SK-N-SH (cell line): Measurements from ENCODE around the gene SCGN.

Experiments
- ELF1 ChIP-seq: IDR thresholded peaks from 2 replicates; pipeline ENCODE4 v1.4.0; 2012
- EZH2phosphoT487 ChIP-seq: fragments of 200-600 bp; sonication (generic); IDR thresholded peaks from 2 replicates; pipeline ENCODE4 v1.6.1; 2017; ENCODE audit warnings: low read depth, mixed run types, mild to moderate bottlenecking, antibody characterized with exemption, moderate library complexity, borderline replicate concordance
- FOXJ3 ChIP-seq: sonication (generic); formaldehyde crosslinking; IDR thresholded peaks from 2 replicates; pipeline ENCODE4 v1.5.1; 2020; ENCODE audit warnings: mild to moderate bottlenecking, missing genetic modification reagents
- IRF3 ChIP-seq: fragments of 150-350 bp; IDR thresholded peaks from 2 replicates; pipeline ENCODE4 v1.6.1; 2016; ENCODE audit warnings: mild to moderate bottlenecking, low read depth, low read length
- MAX ChIP-seq: IDR thresholded peaks from 2 replicates; pipeline ENCODE4 v1.4.0; 2012; ENCODE audit warnings: low read depth
- MXI1 ChIP-seq: IDR thresholded peaks from 2 replicates; pipeline ENCODE4 v1.6.1; 2012; ENCODE audit warnings: mild to moderate bottlenecking, low read depth, low read length, improper control_type of control experiment
- NFIC ChIP-seq: IDR thresholded peaks from 2 replicates; pipeline ENCODE4 v1.4.0; 2012; ENCODE audit warnings: borderline replicate concordance
- NRF1 ChIP-seq: IDR thresholded peaks from 2 replicates; pipeline ENCODE4 v1.6.1; 2012; ENCODE audit warnings: low read depth, mild to moderate bottlenecking, low read length
- POLR2AphosphoS5 ChIP-seq: IDR thresholded peaks from 2 replicates; pipeline ENCODE4 v1.6.1; 2012; ENCODE audit warnings: low read depth, low read length
- RFX5 ChIP-seq: IDR thresholded peaks from 2 replicates; pipeline ENCODE4 v1.6.1; 2012; ENCODE audit warnings: mild to moderate bottlenecking, improper control_type of control experiment, low read length
- SIN3A ChIP-seq: IDR thresholded peaks from 2 replicates; pipeline ENCODE4 v1.6.1; 2012; ENCODE audit warnings: low read depth, mild to moderate bottlenecking, low read length, moderate library complexity, borderline replicate concordance
- TF ChIP-seq, protein P1 (sequence below): fragments of 200-600 bp; sonication (generic); IDR thresholded peaks from 2 replicates; pipeline ENCODE4 v1.6.1; 2017; ENCODE audit warnings: antibody characterized with exemption, mild to moderate bottlenecking, moderate library complexity
- TF ChIP-seq, protein P2 (sequence below): IDR thresholded peaks from 2 replicates; pipeline ENCODE4 v1.6.1; 2012; ENCODE audit warnings: mild to moderate bottlenecking, low read depth, low read length, moderate library complexity

DNA sequence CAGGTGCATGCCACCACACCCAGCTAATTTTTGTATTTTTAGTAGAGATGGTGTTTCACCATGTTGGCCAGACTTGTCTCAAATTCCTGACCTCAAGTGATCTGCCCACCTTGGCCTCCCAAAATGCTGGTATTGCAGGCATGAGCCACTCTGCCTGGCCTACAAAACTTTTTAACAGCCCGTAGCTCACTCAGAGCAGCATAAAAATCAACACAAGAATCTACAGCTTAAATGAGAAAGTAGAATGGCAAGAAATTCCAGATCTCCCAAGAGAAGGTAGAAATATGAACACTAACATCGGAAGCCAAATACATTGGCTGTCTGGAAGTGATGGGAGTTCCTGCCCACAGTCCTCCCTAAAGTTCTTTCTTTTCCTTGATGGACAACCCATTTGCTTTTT lies 43.7 kb downstream of the SCGN start:
- TF ChIP-seq, protein P1, sequence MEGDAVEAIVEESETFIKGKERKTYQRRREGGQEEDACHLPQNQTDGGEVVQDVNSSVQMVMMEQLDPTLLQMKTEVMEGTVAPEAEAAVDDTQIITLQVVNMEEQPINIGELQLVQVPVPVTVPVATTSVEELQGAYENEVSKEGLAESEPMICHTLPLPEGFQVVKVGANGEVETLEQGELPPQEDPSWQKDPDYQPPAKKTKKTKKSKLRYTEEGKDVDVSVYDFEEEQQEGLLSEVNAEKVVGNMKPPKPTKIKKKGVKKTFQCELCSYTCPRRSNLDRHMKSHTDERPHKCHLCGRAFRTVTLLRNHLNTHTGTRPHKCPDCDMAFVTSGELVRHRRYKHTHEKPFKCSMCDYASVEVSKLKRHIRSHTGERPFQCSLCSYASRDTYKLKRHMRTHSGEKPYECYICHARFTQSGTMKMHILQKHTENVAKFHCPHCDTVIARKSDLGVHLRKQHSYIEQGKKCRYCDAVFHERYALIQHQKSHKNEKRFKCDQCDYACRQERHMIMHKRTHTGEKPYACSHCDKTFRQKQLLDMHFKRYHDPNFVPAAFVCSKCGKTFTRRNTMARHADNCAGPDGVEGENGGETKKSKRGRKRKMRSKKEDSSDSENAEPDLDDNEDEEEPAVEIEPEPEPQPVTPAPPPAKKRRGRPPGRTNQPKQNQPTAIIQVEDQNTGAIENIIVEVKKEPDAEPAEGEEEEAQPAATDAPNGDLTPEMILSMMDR: no peak
- no peak for TF ChIP-seq SIN3A
- no peak for TF ChIP-seq ELF1
- TF ChIP-seq POLR2AphosphoS5: no peak
- TF ChIP-seq RFX5: no peak
- TF ChIP-seq, protein P2, sequence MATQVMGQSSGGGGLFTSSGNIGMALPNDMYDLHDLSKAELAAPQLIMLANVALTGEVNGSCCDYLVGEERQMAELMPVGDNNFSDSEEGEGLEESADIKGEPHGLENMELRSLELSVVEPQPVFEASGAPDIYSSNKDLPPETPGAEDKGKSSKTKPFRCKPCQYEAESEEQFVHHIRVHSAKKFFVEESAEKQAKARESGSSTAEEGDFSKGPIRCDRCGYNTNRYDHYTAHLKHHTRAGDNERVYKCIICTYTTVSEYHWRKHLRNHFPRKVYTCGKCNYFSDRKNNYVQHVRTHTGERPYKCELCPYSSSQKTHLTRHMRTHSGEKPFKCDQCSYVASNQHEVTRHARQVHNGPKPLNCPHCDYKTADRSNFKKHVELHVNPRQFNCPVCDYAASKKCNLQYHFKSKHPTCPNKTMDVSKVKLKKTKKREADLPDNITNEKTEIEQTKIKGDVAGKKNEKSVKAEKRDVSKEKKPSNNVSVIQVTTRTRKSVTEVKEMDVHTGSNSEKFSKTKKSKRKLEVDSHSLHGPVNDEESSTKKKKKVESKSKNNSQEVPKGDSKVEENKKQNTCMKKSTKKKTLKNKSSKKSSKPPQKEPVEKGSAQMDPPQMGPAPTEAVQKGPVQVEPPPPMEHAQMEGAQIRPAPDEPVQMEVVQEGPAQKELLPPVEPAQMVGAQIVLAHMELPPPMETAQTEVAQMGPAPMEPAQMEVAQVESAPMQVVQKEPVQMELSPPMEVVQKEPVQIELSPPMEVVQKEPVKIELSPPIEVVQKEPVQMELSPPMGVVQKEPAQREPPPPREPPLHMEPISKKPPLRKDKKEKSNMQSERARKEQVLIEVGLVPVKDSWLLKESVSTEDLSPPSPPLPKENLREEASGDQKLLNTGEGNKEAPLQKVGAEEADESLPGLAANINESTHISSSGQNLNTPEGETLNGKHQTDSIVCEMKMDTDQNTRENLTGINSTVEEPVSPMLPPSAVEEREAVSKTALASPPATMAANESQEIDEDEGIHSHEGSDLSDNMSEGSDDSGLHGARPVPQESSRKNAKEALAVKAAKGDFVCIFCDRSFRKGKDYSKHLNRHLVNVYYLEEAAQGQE: no peak
- no peak for TF ChIP-seq FOXJ3
- no peak for TF ChIP-seq MXI1
- no peak for TF ChIP-seq MAX
- TF ChIP-seq NFIC: no peak
- TF ChIP-seq NRF1: no peak
- TF ChIP-seq IRF3: no peak
- no peak for TF ChIP-seq EZH2phosphoT487
